Transverse colon (tissue), 4 donors: ENCODE measurements around the gene PPFIA1. TPM values are rescaled to one million over a fixed set of nuclear protein-coding genes. Genes with fewer than 3 reads are reported as not detected.

ENCODE experiments used
- DNase-seq: peaks from one replicate; pipeline ENCODE4 v3.0.0-alpha.2; 2019
- H3K27ac ChIP-seq, 4 donors: fragments of 200-600 bp; sonication (generic); 2 replicates each; pipeline ENCODE4 v1.5.1; 2016 to 2018; ENCODE audit warnings: inconsistent platforms in 4 of 4
- H3K27me3 ChIP-seq: fragments of 200-600 bp; sonication (generic); 2 replicates; pipeline ENCODE4 v1.5.1; 2017; ENCODE audit warnings: inconsistent platforms
- H3K36me3 ChIP-seq, 4 donors: fragments of 200-600 bp; sonication (generic); 2 replicates each; pipeline ENCODE4 v1.5.1; 2017 to 2019; ENCODE audit warnings: inconsistent platforms in 4 of 4
- H3K4me1 ChIP-seq, 4 donors: fragments of 200-600 bp; sonication (generic); 2 replicates each; pipeline ENCODE4 v1.5.1; 2017 to 2020; ENCODE audit warnings: inconsistent platforms in 4 of 4
- H3K4me3 ChIP-seq, 4 donors: fragments of 200-600 bp; sonication (generic); 1 replicate in 1 of 4; 2 replicates in 3 of 4; pipeline versions ENCODE4 v1.5.1 to v1.6.1; 2017 to 2019; ENCODE audit warnings: inconsistent platforms in 4 of 4
- H3K9me3 ChIP-seq, 2 donors: fragments of 200-600 bp; sonication (generic); 2 replicates each; pipeline ENCODE4 v1.5.1; 2017 to 2019; ENCODE audit warnings: inconsistent platforms in 2 of 2
- EP300 ChIP-seq: sonication (generic); formaldehyde crosslinking; IDR thresholded peaks from one replicate; pipeline ENCODE4 v1.6.1; 2017; ENCODE audit warnings: antibody characterized with exemption, low read depth
- POLR2A ChIP-seq: fragments of 450-650 bp; IDR thresholded peaks from one replicate; pipeline ENCODE4 v1.6.1; 2016; ENCODE audit warnings: antibody characterized with exemption, mild to moderate bottlenecking, moderate library complexity
- POLR2AphosphoS5 ChIP-seq, 3 donors: sonication (generic); formaldehyde crosslinking; IDR thresholded peaks; one replicate each; pipeline ENCODE4 v1.6.1; 2016; ENCODE audit warnings: antibody characterized with exemption in 3 of 3
- WGBS, 2 donors: methylation state at CpG; one replicate each; pipeline ENCODE4 v1.1.5; 2018; ENCODE audit warnings: low coverage in 1 of 2; 5-methylcytosine and 5-hydroxymethylcytosine counted together
- in situ Hi-C, 4 donors: fragments of 200-750 bp; cut with MboI; loops; one replicate each; pipeline versions ENCODE4 v1.15.0 to v1.15.1; 2017; ENCODE audit warnings: low sequenced_read_pairs in 3 of 4, low pct_ligation_motif_present in 1 of 4, low pct_unique_long_range_greater_than_20kb in 1 of 4
- intact Hi-C: fragments of 100-400 bp; cut with DNase I; formaldehyde crosslinking; loops from one replicate; pipeline ENCODE4 v1.15.1; 2023; ENCODE audit warnings: low total_unique reads
- total RNA-seq, 4 donors: library from RNA; depleted of rRNA; stranded (reverse); fragments of >200 nt; gene quantifications; one replicate each; pipeline ENCODE4 v1.1.0, GENCODE V29; 2016
- TF ChIP-seq, protein P1 (sequence below), 5 experiments: fragments of 200-600 bp in 3 of 5; fragments of 450-650 bp in 2 of 5; sonication (generic) in 3 of 5; IDR thresholded peaks; 1 replicate in 2 of 5; 2 replicates in 3 of 5; pipeline ENCODE4 v1.5.1; 2016 to 2017; ENCODE audit warnings: antibody characterized with exemption in 5 of 5, inconsistent platforms in 3 of 5, mild to moderate bottlenecking in 2 of 5, moderate library complexity in 1 of 5

The PPFIA1 gene
- total RNA-seq, 4 donors from 2014 or later: 42.6 to 143 (median 72.8) TPM

DNA sequence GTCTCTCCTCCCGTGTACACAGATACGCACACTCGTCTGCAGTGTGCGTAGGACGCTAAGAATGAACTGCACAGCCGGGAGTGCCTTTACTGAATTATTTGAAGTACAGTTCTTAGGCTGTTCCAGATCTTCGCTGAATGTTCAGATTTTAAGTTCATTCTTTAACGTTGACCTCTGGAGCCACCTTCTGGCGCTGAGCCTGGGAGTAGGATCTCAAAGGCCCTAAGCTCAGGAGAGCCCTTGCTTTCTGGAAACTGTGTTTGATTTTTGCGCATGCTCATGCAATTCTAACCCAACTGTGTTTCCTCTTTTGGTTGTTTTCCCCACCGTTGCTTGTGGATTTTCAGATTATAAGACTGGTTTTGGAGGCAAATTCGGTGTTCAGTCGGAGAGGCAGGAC, 150.6 kb downstream of the PPFIA1 start:
- Histone ChIP-seq H3K36me3 (peaks cover 0 to 60% (median 21%) of the 10 kb centered on the region in 4 donors), H3K27ac (no peak overlapping the region), H3K27me3 (no peaks in the 10 kb centered on the region), H3K4me1 (no peaks in the 10 kb centered on the region), H3K4me3 (no peak overlapping the region), H3K9me3 (no peaks in the 10 kb centered on the region)
- intact Hi-C loops (no loop called here), in situ Hi-C loops (no loop called here)
- TF ChIP-seq EP300 (no peak), POLR2AphosphoS5 (IDR thresholded peaks at IDR 0.05) (no peak), POLR2A (no peak)
- WGBS, 2 donors: 77 to 84% methylated on average over 4 to 13 of the region's 13 CpGs
- no peak for DNase-seq

DNA sequence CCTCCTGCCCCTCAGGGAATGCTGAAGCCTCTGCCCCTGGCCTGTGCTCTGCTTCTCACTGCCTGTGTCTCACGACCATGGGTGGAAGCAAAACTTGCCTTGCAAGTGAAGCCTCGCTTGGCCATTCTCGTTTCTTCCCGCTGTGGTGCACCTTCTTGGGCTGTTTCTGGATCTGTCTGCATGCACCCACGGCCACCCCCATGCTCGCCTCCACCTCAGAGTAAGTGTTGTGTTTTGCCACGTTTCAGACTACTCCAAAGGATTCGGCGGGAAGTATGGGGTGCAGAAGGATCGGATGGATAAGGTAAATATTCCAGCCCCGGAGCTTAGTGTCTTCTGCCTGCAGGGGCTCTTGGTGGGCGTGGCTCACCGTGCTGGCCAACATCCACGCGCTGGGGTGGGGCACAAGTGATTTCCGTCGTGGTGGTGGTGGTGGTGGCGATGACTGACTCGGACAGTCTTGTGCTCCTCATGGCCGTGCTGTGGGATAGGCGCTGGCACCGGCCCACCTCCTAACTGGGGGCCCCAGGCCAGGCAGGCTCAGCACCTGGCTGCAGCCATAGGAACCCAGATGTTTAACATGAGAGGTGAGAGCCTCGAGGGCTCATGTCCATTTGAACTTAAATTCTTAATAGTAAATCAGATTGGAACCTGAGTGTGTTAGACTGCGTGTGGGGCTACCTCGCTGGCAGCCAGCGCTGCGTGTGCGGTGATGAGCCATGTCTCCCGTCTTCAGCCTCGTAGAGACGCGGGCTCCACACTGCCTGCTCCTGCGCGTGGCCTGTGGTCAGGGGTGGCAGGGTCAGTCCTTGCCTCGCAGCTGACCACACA, 152.4 kb downstream of the PPFIA1 start:
- TF ChIP-seq POLR2AphosphoS5 (IDR thresholded peaks at IDR 0.05): no peak
- no peak for TF ChIP-seq POLR2A
- TF ChIP-seq, protein P1, sequence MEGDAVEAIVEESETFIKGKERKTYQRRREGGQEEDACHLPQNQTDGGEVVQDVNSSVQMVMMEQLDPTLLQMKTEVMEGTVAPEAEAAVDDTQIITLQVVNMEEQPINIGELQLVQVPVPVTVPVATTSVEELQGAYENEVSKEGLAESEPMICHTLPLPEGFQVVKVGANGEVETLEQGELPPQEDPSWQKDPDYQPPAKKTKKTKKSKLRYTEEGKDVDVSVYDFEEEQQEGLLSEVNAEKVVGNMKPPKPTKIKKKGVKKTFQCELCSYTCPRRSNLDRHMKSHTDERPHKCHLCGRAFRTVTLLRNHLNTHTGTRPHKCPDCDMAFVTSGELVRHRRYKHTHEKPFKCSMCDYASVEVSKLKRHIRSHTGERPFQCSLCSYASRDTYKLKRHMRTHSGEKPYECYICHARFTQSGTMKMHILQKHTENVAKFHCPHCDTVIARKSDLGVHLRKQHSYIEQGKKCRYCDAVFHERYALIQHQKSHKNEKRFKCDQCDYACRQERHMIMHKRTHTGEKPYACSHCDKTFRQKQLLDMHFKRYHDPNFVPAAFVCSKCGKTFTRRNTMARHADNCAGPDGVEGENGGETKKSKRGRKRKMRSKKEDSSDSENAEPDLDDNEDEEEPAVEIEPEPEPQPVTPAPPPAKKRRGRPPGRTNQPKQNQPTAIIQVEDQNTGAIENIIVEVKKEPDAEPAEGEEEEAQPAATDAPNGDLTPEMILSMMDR (IDR thresholded peaks at IDR 0.05): no peak
- no peak for TF ChIP-seq EP300
- Histone ChIP-seq H3K4me3 (no peak overlapping the region), H3K27me3 (no peaks in the 10 kb centered on the region), H3K27ac (no peak overlapping the region), H3K4me1 (no peaks in the 10 kb centered on the region), H3K9me3 (no peaks in the 10 kb centered on the region), H3K36me3 (peaks cover 0 to 52% (median 17%) of the 10 kb centered on the region in 4 donors)
- no peak for DNase-seq
- intact Hi-C loops: loop anchor here (1.0 kb wide), 1 partner anchor 27 kb away; no protein-coding TSS in a partner anchor
- 90% methylated on average over 35 of the region's 35 CpGs; no CpG with 5 or more reads in 1 of the 2 donors for WGBS, 2 donors
- in situ Hi-C loops: no loop called here

DNA sequence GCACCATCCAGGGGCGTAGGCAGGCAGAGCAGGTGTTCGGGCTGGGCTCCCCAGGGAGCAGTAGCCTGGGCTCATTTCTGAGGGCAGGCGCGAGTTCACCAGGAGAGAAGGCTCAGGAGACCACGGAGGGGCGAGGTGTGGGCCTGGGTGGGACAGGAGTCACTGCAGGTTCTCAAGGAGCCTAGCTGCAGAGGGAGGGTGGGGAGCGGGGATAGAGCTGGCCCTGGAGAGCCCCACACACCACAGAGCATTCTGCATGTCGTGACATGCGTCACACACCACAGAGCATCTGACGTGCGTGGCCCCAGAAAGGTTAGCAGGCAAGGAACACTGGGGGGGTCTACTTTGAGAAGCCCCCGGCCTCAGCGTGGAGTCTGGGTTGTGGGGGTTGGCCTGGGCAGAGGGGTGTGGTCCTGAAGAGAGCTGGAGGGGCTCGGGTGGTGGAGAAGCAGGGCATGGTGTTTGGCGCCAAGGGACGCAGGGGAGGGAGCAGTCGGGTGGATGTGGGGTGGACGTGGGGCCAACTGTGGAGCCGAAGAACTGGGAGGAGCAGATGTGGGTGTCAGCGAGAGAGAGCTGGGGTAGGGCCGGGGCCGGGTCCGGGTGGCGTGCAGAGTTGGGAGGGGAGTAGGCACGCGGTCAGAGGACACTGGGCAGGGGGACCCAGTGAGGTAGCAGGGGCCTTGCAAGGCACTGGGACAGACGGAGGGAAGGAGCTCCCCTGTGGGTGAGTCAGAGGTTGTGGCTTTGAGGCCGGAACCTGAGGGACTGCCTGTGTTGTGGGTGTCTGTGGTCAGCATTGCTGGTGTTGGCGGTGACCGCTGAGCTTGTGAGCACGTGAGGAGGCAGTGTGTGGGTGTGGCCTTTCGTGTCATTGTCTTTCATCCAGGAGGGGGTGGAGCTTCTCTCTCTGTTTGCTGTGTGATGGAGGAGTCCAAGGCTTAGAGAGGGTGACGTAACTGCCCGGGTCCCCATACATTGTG, 153.3 kb downstream of the PPFIA1 start:
- 80 to 87% methylated on average over 13 to 34 of the region's 34 CpGs for WGBS, 2 donors
- TF ChIP-seq EP300 (no peak), POLR2AphosphoS5 (IDR thresholded peaks at IDR 0.05) (no peak), POLR2A (no peak)
- TF ChIP-seq, protein P1 (IDR thresholded peaks at IDR 0.05): no peak
- Histone ChIP-seq H3K27me3 (no peaks in the 10 kb centered on the region), H3K4me3 (no peak overlapping the region), H3K27ac (no peak overlapping the region), H3K4me1 (no peaks in the 10 kb centered on the region), H3K9me3 (no peaks in the 10 kb centered on the region), H3K36me3 (peaks cover 0 to 47% (median 14%) of the 10 kb centered on the region in 4 donors)
- in situ Hi-C loops: no loop called here
- no peak for DNase-seq
- intact Hi-C loops: loop anchor here (1.0 kb wide), 1 partner anchor 26 kb away; no protein-coding TSS in a partner anchor

DNA sequence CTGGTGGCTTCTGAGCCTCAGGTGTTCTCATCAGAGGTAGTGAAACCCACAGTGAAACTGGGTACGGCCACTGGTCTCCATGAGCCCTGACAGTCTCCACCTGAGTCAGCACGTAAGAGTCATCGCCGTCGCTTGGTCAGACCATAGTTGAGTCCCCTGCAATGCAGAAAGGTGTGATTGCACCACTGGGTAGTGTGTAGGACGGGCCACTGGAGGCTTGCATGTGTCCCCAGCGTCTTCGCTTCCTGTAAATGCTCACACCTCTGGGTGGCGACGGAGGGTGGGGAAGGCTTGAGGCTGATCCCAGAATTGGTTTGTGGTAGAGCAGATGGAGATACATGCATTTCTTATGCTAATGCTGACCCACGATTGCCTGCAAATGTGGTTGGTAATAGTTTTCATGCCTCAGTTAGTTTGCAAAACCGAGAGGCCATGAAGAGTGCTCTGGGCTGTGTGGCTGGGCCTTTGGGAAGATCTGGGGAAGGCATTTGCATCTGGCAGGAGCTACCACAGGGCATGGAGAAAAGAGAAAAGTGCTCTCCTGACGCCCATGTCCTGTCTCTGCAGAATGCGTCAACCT, 154.4 kb downstream of the PPFIA1 start:
- no peak overlapping the region for H3K27ac ChIP-seq
- no peaks in the 10 kb centered on the region for H3K9me3 ChIP-seq
- in situ Hi-C loops: no loop called here
- intact Hi-C loops: no loop called here
- WGBS, 2 donors: 86 to 90% methylated on average over 4 to 14 of the region's 14 CpGs
- DNase-seq: no peak
- no peak overlapping the region for H3K4me3 ChIP-seq
- H3K4me1 ChIP-seq: no peaks in the 10 kb centered on the region
- TF ChIP-seq EP300 (no peak), POLR2AphosphoS5 (IDR thresholded peaks at IDR 0.05) (no peak), POLR2A (no peak)
- TF ChIP-seq, protein P1 (IDR thresholded peaks at IDR 0.05): no peak
- H3K36me3 ChIP-seq: peaks cover 0 to 46% (median 11%) of the 10 kb centered on the region in 4 donors
- H3K27me3 ChIP-seq: no peaks in the 10 kb centered on the region
